ENCODE measurements around the gene NME4.
"Not testable (repeated sequence)": the region's sequence is repeated elsewhere in the genome, so short reads cannot be mapped to it uniquely, and the experiment has no call there.

NME4 gene

DNA sequence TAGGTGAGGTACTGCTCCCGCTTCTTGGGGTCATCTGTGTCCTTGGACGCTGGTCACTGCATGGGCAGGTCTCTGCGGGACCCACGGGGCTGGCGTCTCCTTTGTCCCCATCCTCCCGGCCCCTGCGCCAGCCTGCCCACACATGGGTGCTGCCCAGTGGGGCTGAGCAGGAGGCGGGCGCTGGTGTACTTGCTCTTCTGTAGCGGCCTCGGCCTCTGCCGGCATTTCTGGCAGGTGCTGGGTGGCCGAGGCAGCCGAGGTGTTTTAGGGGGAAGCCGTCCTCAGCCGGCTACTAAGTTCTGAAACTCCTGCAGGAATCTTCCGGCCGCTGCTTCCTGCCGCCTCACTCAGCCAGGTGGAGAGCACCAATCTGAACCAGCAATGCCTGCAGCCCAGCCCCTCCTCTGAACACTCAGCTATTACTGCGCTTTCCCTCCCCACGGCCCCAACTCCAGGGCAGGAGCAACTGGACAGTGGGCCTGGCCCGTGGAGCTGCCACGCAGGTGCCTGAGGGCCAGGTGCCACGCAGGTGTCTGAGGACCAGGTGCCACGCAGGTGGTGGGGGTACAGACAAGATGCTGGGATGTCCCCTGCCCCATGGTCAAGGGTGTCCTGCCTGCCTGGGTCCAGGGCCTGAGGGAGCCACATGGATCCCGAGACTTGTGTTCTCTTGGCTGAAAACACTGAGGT, 14.7 kb downstream of the NME4 start:
- no peaks in the 10 kb centered on the region for H3K27me3 ChIP-seq (ENCODE audit: insufficient read depth, low read length)
- no peak overlapping the region for H3K4me3 ChIP-seq (ENCODE audit: low read depth, low read length)

DNA sequence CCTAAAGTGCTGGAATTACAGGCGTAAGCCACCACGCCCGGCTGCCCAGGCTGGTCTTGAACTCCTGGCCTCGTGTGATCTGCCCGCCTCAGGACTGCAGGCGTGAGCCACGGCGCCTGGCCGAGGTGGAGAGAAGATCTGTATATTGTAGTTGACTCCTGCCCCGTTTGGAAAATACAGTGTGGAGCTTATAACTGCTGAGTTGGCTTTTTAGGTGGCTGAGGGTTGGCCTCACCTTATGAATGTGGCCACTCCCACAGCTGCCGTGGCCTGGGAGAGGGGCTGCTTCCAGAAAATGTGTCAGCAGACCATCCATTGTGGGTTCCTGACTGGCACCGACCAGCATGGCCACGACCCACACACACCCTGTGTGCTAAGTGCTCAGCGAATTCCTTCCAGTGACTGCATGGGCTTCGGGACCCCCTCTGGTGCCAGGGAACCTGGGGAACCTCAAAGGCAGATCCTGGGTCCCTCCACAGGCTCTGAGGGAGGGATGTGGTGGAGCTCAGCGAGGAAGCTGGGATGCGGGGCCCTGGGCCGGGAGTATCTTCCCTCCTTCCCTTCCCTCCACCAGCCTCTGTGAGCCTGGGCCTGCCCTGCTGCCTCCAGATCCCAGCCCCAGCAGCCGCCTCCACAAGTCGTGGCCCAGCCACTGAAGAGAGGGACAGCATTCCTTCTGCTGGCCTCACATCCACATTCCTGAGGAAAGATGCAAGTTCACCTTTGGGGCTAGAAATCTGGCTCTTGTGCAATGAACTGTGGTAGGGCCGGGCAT, 17.6 kb downstream of the NME4 start:
- Histone ChIP-seq H3K79me1 (ENCODE audit: low read length) (peaks cover 2% of the 10 kb centered on the region), H4K91ac (ENCODE audit: low read depth, low read length) (peak overlapping the region; percentile 77), H4K12ac (ENCODE audit: low read depth, low read length) (peak overlapping the region; percentile 56), H3K23ac (ENCODE audit: low read length) (no peak overlapping the region), H3K36me3 (ENCODE audit: control insufficient read depth in 1 of 2, insufficient read depth in 2 of 2, low read length in 2 of 2) (peaks cover 15 to 20% of the 10 kb centered on the region in 2 experiments), H2BK120ac (ENCODE audit: insufficient read depth, low read length, poor library complexity) (peak overlapping the region; percentile 31), H3K18ac (ENCODE audit: low read length) (peak overlapping the region; percentile 66), H3K9me3 (ENCODE audit: insufficient read depth, low read depth, low read length) (no peaks in the 10 kb centered on the region), H3K27ac (ENCODE audit: low read depth, low read length) (peak overlapping the region; percentile 61), H3K4me1 (ENCODE audit: control insufficient read depth in 1 of 2, insufficient read depth in 2 of 2, low read length in 2 of 2) (peaks cover 3 to 5% of the 10 kb centered on the region in 2 experiments), H3K9ac (ENCODE audit: low read length) (no peak overlapping the region), H3K79me2 (ENCODE audit: control insufficient read depth, insufficient read depth, low read length, poor library complexity) (no peaks in the 10 kb centered on the region), H3K4me2 (ENCODE audit: low read length) (no peak overlapping the region), H3K27me3 (ENCODE audit: insufficient read depth, low read length) (no peaks in the 10 kb centered on the region), H2BK12ac (ENCODE audit: low read length) (peak overlapping the region; percentile 82), H2BK5ac (ENCODE audit: low read depth, low read length, poor library complexity) (peak overlapping the region; percentile 53), H2AK5ac (ENCODE audit: low read length) (peak overlapping the region; percentile 90), H3K4ac (ENCODE audit: low read depth, low read length) (no peak overlapping the region), H4K8ac (ENCODE audit: low read depth, low read length) (peak overlapping the region; percentile 65), H2AFZ (ENCODE audit: insufficient read depth, low read length, poor library complexity) (peak overlapping the region; percentile 27), H3K14ac (ENCODE audit: low read length) (peak overlapping the region; percentile 62), H3K4me3 (ENCODE audit: low read depth, low read length) (no peak overlapping the region)
- peak; percentile 93 to 95 for DNase-seq
- WGBS (ENCODE audit: extremely low coverage, insufficient coverage, insufficient read length): no CpG with 5 or more reads among the region's 21 CpGs

More for the DNA sequence above, 14.7 kb downstream of the NME4 start:
- no peak for DNase-seq
- H3K23ac ChIP-seq (ENCODE audit: low read length): no peak overlapping the region
- no peak overlapping the region for H3K9ac ChIP-seq (ENCODE audit: low read length)
- H3K36me3 ChIP-seq (ENCODE audit: control insufficient read depth in 1 of 2, insufficient read depth in 2 of 2, low read length in 2 of 2): peaks cover 15 to 20% of the 10 kb centered on the region in 2 experiments
- no peaks in the 10 kb centered on the region for H3K9me3 ChIP-seq (ENCODE audit: insufficient read depth, low read depth, low read length)
- peaks cover 3 to 5% of the 10 kb centered on the region in 2 experiments for H3K4me1 ChIP-seq (ENCODE audit: control insufficient read depth in 1 of 2, insufficient read depth in 2 of 2, low read length in 2 of 2)
- no peak overlapping the region for H3K4me2 ChIP-seq (ENCODE audit: low read length)
- no peak overlapping the region for H2BK12ac ChIP-seq (ENCODE audit: low read length)
- H2AK5ac ChIP-seq (ENCODE audit: low read length): no peak overlapping the region
- H2AFZ ChIP-seq (ENCODE audit: insufficient read depth, low read length, poor library complexity): no peak overlapping the region
- no peak overlapping the region for H3K14ac ChIP-seq (ENCODE audit: low read length)
- no peak overlapping the region for H3K27ac ChIP-seq (ENCODE audit: low read depth, low read length)
- no peak overlapping the region for H2BK5ac ChIP-seq (ENCODE audit: low read depth, low read length, poor library complexity)
- no peak overlapping the region for H4K91ac ChIP-seq (ENCODE audit: low read depth, low read length)
- H3K18ac ChIP-seq (ENCODE audit: low read length): no peak overlapping the region
- no peak overlapping the region for H3K4ac ChIP-seq (ENCODE audit: low read depth, low read length)
- H4K12ac ChIP-seq (ENCODE audit: low read depth, low read length): no peak overlapping the region
- no peak overlapping the region for H2BK120ac ChIP-seq (ENCODE audit: insufficient read depth, low read length, poor library complexity)
- no CpG with 5 or more reads among the region's 26 CpGs for WGBS (ENCODE audit: extremely low coverage, insufficient coverage, insufficient read length)
- peaks cover 2% of the 10 kb centered on the region for H3K79me1 ChIP-seq (ENCODE audit: low read length)
- no peak overlapping the region for H4K8ac ChIP-seq (ENCODE audit: low read depth, low read length)
- H3K79me2 ChIP-seq (ENCODE audit: control insufficient read depth, insufficient read depth, low read length, poor library complexity): no peaks in the 10 kb centered on the region

DNA sequence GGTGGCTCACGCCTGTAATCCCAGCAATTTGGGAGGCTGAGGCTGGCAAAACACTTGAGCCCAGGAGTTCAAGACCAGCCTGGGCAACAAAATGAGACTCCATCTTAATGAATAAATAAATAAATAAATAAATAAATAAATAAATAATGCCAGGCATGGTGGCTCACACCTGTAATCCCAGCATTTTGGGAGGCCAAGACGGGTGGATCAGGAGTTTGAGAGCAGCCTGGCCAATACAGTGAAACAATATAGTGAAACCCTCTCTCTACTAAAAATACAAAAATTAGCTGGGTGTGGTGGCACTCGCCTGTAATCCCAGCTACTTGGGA, 18.1 kb downstream of the NME4 start:
- not testable (repeated sequence) for H2BK120ac ChIP-seq (ENCODE audit: insufficient read depth, low read length, poor library complexity); H4K12ac ChIP-seq (ENCODE audit: low read depth, low read length); H3K27me3 ChIP-seq (ENCODE audit: insufficient read depth, low read length); H2AFZ ChIP-seq (ENCODE audit: insufficient read depth, low read length, poor library complexity); H3K4me3 ChIP-seq (ENCODE audit: low read depth, low read length); H2BK12ac ChIP-seq (ENCODE audit: low read length); H3K79me2 ChIP-seq (ENCODE audit: control insufficient read depth, insufficient read depth, low read length, poor library complexity); H3K4ac ChIP-seq (ENCODE audit: low read depth, low read length); H3K4me1 ChIP-seq (ENCODE audit: control insufficient read depth in 1 of 2, insufficient read depth in 2 of 2, low read length in 2 of 2); H3K23ac ChIP-seq (ENCODE audit: low read length); H3K9ac ChIP-seq (ENCODE audit: low read length); H3K9me3 ChIP-seq (ENCODE audit: insufficient read depth, low read depth, low read length); H3K14ac ChIP-seq (ENCODE audit: low read length); H3K4me2 ChIP-seq (ENCODE audit: low read length); DNase-seq; H4K8ac ChIP-seq (ENCODE audit: low read depth, low read length); H2BK5ac ChIP-seq (ENCODE audit: low read depth, low read length, poor library complexity); H3K79me1 ChIP-seq (ENCODE audit: low read length); H3K27ac ChIP-seq (ENCODE audit: low read depth, low read length); H4K91ac ChIP-seq (ENCODE audit: low read depth, low read length); H2AK5ac ChIP-seq (ENCODE audit: low read length); H3K18ac ChIP-seq (ENCODE audit: low read length)
- peaks cover 12 to 17% of the 10 kb centered on the region in 2 experiments for H3K36me3 ChIP-seq (ENCODE audit: control insufficient read depth in 1 of 2, insufficient read depth in 2 of 2, low read length in 2 of 2)
- WGBS (ENCODE audit: extremely low coverage, insufficient coverage, insufficient read length): no CpG with 5 or more reads among the region's 3 CpGs

DNA sequence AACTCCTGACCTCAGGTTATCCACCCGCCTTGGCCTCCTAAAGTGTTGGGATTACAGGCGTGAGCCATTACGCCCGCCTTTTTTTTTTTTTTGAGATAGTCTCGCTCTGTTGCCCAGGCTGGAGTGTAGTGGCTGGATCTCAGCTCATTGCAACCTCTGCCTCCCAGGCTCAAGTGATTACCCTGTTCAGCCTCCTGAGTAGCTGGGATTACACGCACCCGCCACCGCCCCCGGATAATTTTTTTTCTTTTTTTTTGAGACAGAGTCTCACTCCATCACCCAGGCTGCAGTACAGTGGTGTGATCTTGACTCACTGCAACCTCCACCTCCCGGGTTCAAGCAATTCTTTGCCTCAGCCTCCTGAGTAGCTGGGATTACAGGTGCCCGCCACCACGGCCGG, 25.2 kb downstream of the NME4 start:
- not testable (repeated sequence) for H3K9ac ChIP-seq (ENCODE audit: low read length); H3K4me3 ChIP-seq (ENCODE audit: low read depth, low read length); H2BK120ac ChIP-seq (ENCODE audit: insufficient read depth, low read length, poor library complexity); H3K18ac ChIP-seq (ENCODE audit: low read length); H4K12ac ChIP-seq (ENCODE audit: low read depth, low read length); H3K4ac ChIP-seq (ENCODE audit: low read depth, low read length); H2BK5ac ChIP-seq (ENCODE audit: low read depth, low read length, poor library complexity); H3K79me1 ChIP-seq (ENCODE audit: low read length); H2BK12ac ChIP-seq (ENCODE audit: low read length); H3K23ac ChIP-seq (ENCODE audit: low read length); H4K8ac ChIP-seq (ENCODE audit: low read depth, low read length); H2AFZ ChIP-seq (ENCODE audit: insufficient read depth, low read length, poor library complexity); H3K36me3 ChIP-seq (ENCODE audit: control insufficient read depth in 1 of 2, insufficient read depth in 2 of 2, low read length in 2 of 2); H4K91ac ChIP-seq (ENCODE audit: low read depth, low read length); H3K4me2 ChIP-seq (ENCODE audit: low read length); H3K9me3 ChIP-seq (ENCODE audit: insufficient read depth, low read depth, low read length); H3K14ac ChIP-seq (ENCODE audit: low read length); H2AK5ac ChIP-seq (ENCODE audit: low read length); H3K27ac ChIP-seq (ENCODE audit: low read depth, low read length); DNase-seq
- WGBS (ENCODE audit: extremely low coverage, insufficient coverage, insufficient read length): no CpG with 5 or more reads among the region's 13 CpGs
- H3K79me2 ChIP-seq (ENCODE audit: control insufficient read depth, insufficient read depth, low read length, poor library complexity): peaks cover 10% of the 10 kb centered on the region
- H3K27me3 ChIP-seq (ENCODE audit: insufficient read depth, low read length): peaks cover 17% of the 10 kb centered on the region
- peaks cover 13 to 14% of the 10 kb centered on the region in 2 experiments for H3K4me1 ChIP-seq (ENCODE audit: control insufficient read depth in 1 of 2, insufficient read depth in 2 of 2, low read length in 2 of 2)
